SK-N-SH treated with all-trans-retinoic acid at 6 μM for 48 hours (cell line): Measurements from ENCODE around the gene FAM229B.

Experiments used
- ATAC-seq: fragments of 200-7000 bp; cut with Tn5 transposase; 3 replicates; pipeline ENCODE4 v1.9.1; 2020; ENCODE audit warnings: mild to moderate bottlenecking, moderate library complexity
- ARNTL ChIP-seq: fragments of 450-650 bp; formaldehyde crosslinking; IDR thresholded peaks from 2 replicates; pipeline ENCODE4 v1.5.0; 2020; ENCODE audit warnings: low read depth, mild to moderate bottlenecking, moderate library complexity, borderline replicate concordance
- BACH2 ChIP-seq: fragments of 250-450 bp; sonication (Bioruptor Pico); IDR thresholded peaks from 2 replicates; pipeline ENCODE4 v1.9.0; 2021; ENCODE audit warnings: mild to moderate bottlenecking, borderline replicate concordance
- CREB5 ChIP-seq: fragments of 250-450 bp; sonication (Bioruptor Pico); IDR thresholded peaks from 2 replicates; pipeline ENCODE4 v1.5.1; 2020; ENCODE audit warnings: low read depth, mild to moderate bottlenecking, moderate library complexity
- CSDC2 ChIP-seq: fragments of 250-450 bp; sonication (Bioruptor Pico); IDR thresholded peaks from 2 replicates; pipeline ENCODE4 v1.5.0; 2020; ENCODE audit warnings: mild to moderate bottlenecking, moderate library complexity
- ESRRG ChIP-seq: fragments of 250-450 bp; sonication (Bioruptor Pico); IDR thresholded peaks from 2 replicates; pipeline ENCODE4 v1.6.1; 2021; ENCODE audit warnings: mild to moderate bottlenecking
- GLIS3 ChIP-seq: fragments of 250-450 bp; sonication (Bioruptor Pico); IDR thresholded peaks from 2 replicates; pipeline ENCODE4 v1.5.0; 2020; ENCODE audit warnings: mild to moderate bottlenecking, moderate library complexity
- OSR1 ChIP-seq: fragments of 250-450 bp; sonication (Bioruptor Pico); IDR thresholded peaks from 2 replicates; pipeline ENCODE4 v1.8.0; 2022; ENCODE audit warnings: moderate library complexity, mild to moderate bottlenecking, inconsistent platforms
- PATZ1 ChIP-seq: fragments of 250-450 bp; sonication (Bioruptor Pico); IDR thresholded peaks from 2 replicates; pipeline ENCODE4 v1.8.0; 2020; ENCODE audit warnings: mild to moderate bottlenecking, moderate library complexity, borderline replicate concordance
- POU6F1 ChIP-seq: fragments of 250-450 bp; sonication (Bioruptor Pico); IDR thresholded peaks from 2 replicates; pipeline ENCODE4 v1.8.0; 2021; ENCODE audit warnings: low read depth, mild to moderate bottlenecking, moderate library complexity, borderline replicate concordance
- PPARA ChIP-seq: fragments of 250-450 bp; sonication (Bioruptor Pico); IDR thresholded peaks from 2 replicates; pipeline ENCODE4 v1.5.0; 2020; ENCODE audit warnings: mild to moderate bottlenecking, borderline replicate concordance
- SNAI2 ChIP-seq: fragments of 250-450 bp; sonication (Bioruptor Pico); IDR thresholded peaks from 2 replicates; pipeline ENCODE4 v1.5.0; 2020; ENCODE audit warnings: mild to moderate bottlenecking, moderate library complexity
- TCF4 ChIP-seq: fragments of 250-450 bp; sonication (Bioruptor Pico); IDR thresholded peaks from 2 replicates; pipeline ENCODE4 v1.8.0; 2021; ENCODE audit warnings: mild to moderate bottlenecking, moderate library complexity, borderline replicate concordance
- TOX ChIP-seq: fragments of 250-450 bp; sonication (Bioruptor Pico); IDR thresholded peaks from 2 replicates; pipeline ENCODE4 v1.8.0; 2021; ENCODE audit warnings: mild to moderate bottlenecking, moderate library complexity, borderline replicate concordance
- TSHZ2 ChIP-seq: fragments of 250-450 bp; sonication (Bioruptor Pico); IDR thresholded peaks from 2 replicates; pipeline ENCODE4 v1.5.0; 2020; ENCODE audit warnings: mild to moderate bottlenecking, moderate library complexity
- ZC3H10 ChIP-seq: fragments of 250-450 bp; sonication (Bioruptor Pico); IDR thresholded peaks from 2 replicates; pipeline ENCODE4 v1.5.1; 2021; ENCODE audit warnings: mild to moderate bottlenecking, moderate library complexity
- ZFP3 ChIP-seq: fragments of 250-450 bp; sonication (Bioruptor Pico); IDR thresholded peaks from 2 replicates; pipeline ENCODE4 v1.5.0; 2020; ENCODE audit warnings: mild to moderate bottlenecking, moderate library complexity
- ZFP30 ChIP-seq: fragments of 450-650 bp; formaldehyde crosslinking; IDR thresholded peaks from 2 replicates; pipeline ENCODE4 v1.5.0; 2022; ENCODE audit warnings: mild to moderate bottlenecking, moderate library complexity
- ZNF565 ChIP-seq: fragments of 450-650 bp; formaldehyde crosslinking; conservative IDR thresholded peaks from 2 replicates; pipeline ENCODE4 v1.5.0; 2020; ENCODE audit warnings: low read depth, mild to moderate bottlenecking, moderate library complexity
- ZNF70 ChIP-seq: fragments of 450-650 bp; formaldehyde crosslinking; IDR thresholded peaks from 2 replicates; pipeline ENCODE4 v1.5.0; 2020; ENCODE audit warnings: mild to moderate bottlenecking, moderate library complexity
- ZNF8 ChIP-seq: fragments of 450-650 bp; formaldehyde crosslinking; IDR thresholded peaks from 2 replicates; pipeline ENCODE4 v1.5.0; 2020; ENCODE audit warnings: mild to moderate bottlenecking, moderate library complexity

Gene FAM229B

GRCh38 chr6:112139052-112139451, 51.7 kb downstream of the FAM229B start:
- TF ChIP-seq CREB5 (CRISPR knock-in tag) (no peak), BACH2 (CRISPR knock-in tag) (no peak), ZNF565 (CRISPR knock-in tag) (no peak), OSR1 (CRISPR knock-in tag) (no peak), TOX (CRISPR knock-in tag) (no peak), ZNF70 (no peak), ZC3H10 (no peak), TSHZ2 (CRISPR knock-in tag) (no peak), ZFP30 (CRISPR knock-in tag) (no peak), PATZ1 (CRISPR knock-in tag) (no peak), PPARA (CRISPR knock-in tag) (no peak), ESRRG (CRISPR knock-in tag) (no peak), SNAI2 (no peak), ZFP3 (CRISPR knock-in tag) (no peak), GLIS3 (no peak), POU6F1 (CRISPR knock-in tag) (no peak), ARNTL (CRISPR knock-in tag) (no peak), CSDC2 (CRISPR knock-in tag) (no peak), TCF4 (CRISPR knock-in tag) (no peak), ZNF8 (CRISPR knock-in tag) (no peak)
- ATAC-seq: no peak

- ATAC-seq: no peak
- TF ChIP-seq TOX (CRISPR knock-in tag): no peak
- TF ChIP-seq BACH2 (CRISPR knock-in tag): no peak
- TF ChIP-seq ZFP3 (CRISPR knock-in tag): no peak
- TF ChIP-seq GLIS3: no peak
- no peak for TF ChIP-seq POU6F1 (CRISPR knock-in tag)
- TF ChIP-seq ZFP30 (CRISPR knock-in tag): no peak
- TF ChIP-seq TSHZ2 (CRISPR knock-in tag): no peak
- no peak for TF ChIP-seq CREB5 (CRISPR knock-in tag)
- no peak for TF ChIP-seq PATZ1 (CRISPR knock-in tag)
- no peak for TF ChIP-seq OSR1 (CRISPR knock-in tag)
- no peak for TF ChIP-seq ARNTL (CRISPR knock-in tag)
- TF ChIP-seq ESRRG (CRISPR knock-in tag): no peak
- TF ChIP-seq, all 23 proteins: peak for 0
Observed at GRCh38 chr6:112141707-112142106, 54.3 kb downstream of the FAM229B start.
